Neuronal stem cell (in vitro differentiated cells): ENCODE results near the gene GDI2.

Source experiments
- DNase-seq: peaks from one replicate; pipeline ENCODE4 v3.0.0-alpha.2; 2013; ENCODE audit warnings: low spot score
- H2AFZ ChIP-seq: one replicate; pipeline ENCODE4 v1.6.1; 2013; ENCODE audit warnings: mild to moderate bottlenecking, low read length, inconsistent platforms
- H2AK5ac ChIP-seq: 2 replicates; pipeline ENCODE4 v1.6.1; 2013; ENCODE audit warnings: low read depth, mild to moderate bottlenecking, inconsistent platforms, low read length, moderate library complexity, mixed read lengths
- H2BK120ac ChIP-seq: 2 replicates; pipeline ENCODE4 v1.6.1; 2013; ENCODE audit warnings: low read depth, mild to moderate bottlenecking, inconsistent platforms, low read length, moderate library complexity, mixed read lengths
- H2BK12ac ChIP-seq: one replicate; pipeline ENCODE4 v1.6.1; 2013; ENCODE audit warnings: low read length, inconsistent platforms
- H2BK15ac ChIP-seq: 2 replicates; pipeline ENCODE4 v1.6.1; 2013; ENCODE audit warnings: mild to moderate bottlenecking, low read length, inconsistent platforms, mixed read lengths
- H2BK5ac ChIP-seq: one replicate; pipeline ENCODE4 v1.6.1; 2013; ENCODE audit warnings: inconsistent platforms, mild to moderate bottlenecking, low read length, moderate library complexity
- H3K14ac ChIP-seq: one replicate; pipeline ENCODE4 v1.6.1; 2013; ENCODE audit warnings: low read length, inconsistent platforms
- H3K18ac ChIP-seq: 2 replicates; pipeline ENCODE4 v1.6.1; 2013; ENCODE audit warnings: low read length, inconsistent platforms
- H3K23ac ChIP-seq: 2 replicates; pipeline ENCODE4 v1.6.1; 2013; ENCODE audit warnings: low read depth, mild to moderate bottlenecking, mixed read lengths, low read length, inconsistent platforms; ENCODE audit not compliant: poor library complexity
- H3K27ac ChIP-seq: replicated peaks from 3 replicates; pipeline ENCODE4 v1.5.1; 2013; ENCODE audit warnings: low read length, inconsistent platforms
- H3K27me3 ChIP-seq, 3 experiments: 2 replicates each; pipeline ENCODE4 v1.6.1; 2013; ENCODE audit warnings: low read length in 3 of 3, mild to moderate bottlenecking in 2 of 3, inconsistent platforms in 1 of 3, low read depth in 1 of 3, mixed read lengths in 1 of 3, moderate library complexity in 1 of 3; ENCODE audit not compliant: control insufficient read depth in 3 of 3, insufficient read depth in 3 of 3
- H3K36me3 ChIP-seq, 2 donors: replicated peaks in 1 of 2; 2 replicates each; pipeline ENCODE4 v1.6.1; 2013; ENCODE audit warnings: low read length in 2 of 2; ENCODE audit not compliant: control insufficient read depth in 2 of 2, insufficient read depth in 2 of 2
- H3K4ac ChIP-seq: 2 replicates; pipeline ENCODE4 v1.6.1; 2013; ENCODE audit warnings: inconsistent platforms, mild to moderate bottlenecking, low read length, moderate library complexity
- H3K4me1 ChIP-seq, 2 donors: 1 replicate in 1 of 2; 2 replicates in 1 of 2; pipeline ENCODE4 v1.6.1; 2013; ENCODE audit warnings: low read length in 2 of 2, low read depth in 1 of 2; ENCODE audit not compliant: control insufficient read depth in 2 of 2, insufficient read depth in 1 of 2
- H3K4me2 ChIP-seq: one replicate; pipeline ENCODE4 v1.6.1; 2013; ENCODE audit warnings: mild to moderate bottlenecking, low read length, inconsistent platforms; ENCODE audit not compliant: insufficient read depth, poor library complexity, severe bottlenecking
- H3K4me3 ChIP-seq, 2 donors: 2 replicates each; pipeline ENCODE4 v1.5.1; 2013; ENCODE audit warnings: low read length in 2 of 2, mild to moderate bottlenecking in 2 of 2, inconsistent platforms in 1 of 2, moderate library complexity in 1 of 2
- H3K79me1 ChIP-seq: one replicate; pipeline ENCODE4 v1.6.1; 2013; ENCODE audit warnings: low read depth, mild to moderate bottlenecking, inconsistent platforms, low read length, moderate library complexity
- H3K9ac ChIP-seq: one replicate; pipeline ENCODE4 v1.6.1; 2013; ENCODE audit warnings: mild to moderate bottlenecking, low read depth, low read length, inconsistent platforms; ENCODE audit not compliant: poor library complexity
- H3K9me3 ChIP-seq, 2 donors: replicated peaks in 1 of 2; 2 replicates each; pipeline versions ENCODE3 to v1.6.1; 2013; ENCODE audit warnings: low read length in 2 of 2, mild to moderate bottlenecking in 2 of 2, inconsistent platforms in 1 of 2, low read depth in 1 of 2, mixed read lengths in 1 of 2, moderate library complexity in 1 of 2; ENCODE audit not compliant: control insufficient read depth in 2 of 2, insufficient read depth in 1 of 2
- H4K8ac ChIP-seq: one replicate; pipeline ENCODE4 v1.6.1; 2013; ENCODE audit warnings: low read depth, mild to moderate bottlenecking, inconsistent platforms, low read length, moderate library complexity
- H4K91ac ChIP-seq: one replicate; pipeline ENCODE4 v1.6.1; 2013; ENCODE audit warnings: low read length, low read depth, mild to moderate bottlenecking, inconsistent platforms; ENCODE audit not compliant: poor library complexity
- WGBS, 2 donors: extraction: QIAGEN DNeasy Blood & Tissue Kit; methylation state at CpG; one replicate each; pipeline ENCODE4 v1.1.7; 2013; ENCODE audit warnings: missing lambda C conversion rate in 2 of 2, mixed read lengths in 1 of 2; ENCODE audit not compliant: insufficient read length in 2 of 2, insufficient replicate concordance in 1 of 2; ENCODE audit errors: extremely low coverage in 2 of 2; 5-methylcytosine and 5-hydroxymethylcytosine counted together

GDI2 gene

GRCh38 chr10:5742116-5742515 lies 71.1 kb downstream of the GDI2 start:
- H3K27ac ChIP-seq, result no peak overlapping the region
- H3K14ac ChIP-seq, result no peak overlapping the region
- H2BK5ac ChIP-seq, result no peak overlapping the region
- no peak overlapping the region for H3K4ac ChIP-seq
- H2BK12ac ChIP-seq, result no peak overlapping the region
- no peak overlapping the region for H2AK5ac ChIP-seq
- no peaks in the 10 kb centered on the region for H3K79me1 ChIP-seq
- H2BK120ac ChIP-seq, result no peak overlapping the region
- H3K27me3 ChIP-seq, result no peaks in the 10 kb centered on the region
- no peak overlapping the region for H3K18ac ChIP-seq
- H3K4me3 ChIP-seq, result no peak overlapping the region
- no peak overlapping the region for H4K8ac ChIP-seq
- H2BK15ac ChIP-seq, result no peak overlapping the region
- H3K9me3 ChIP-seq, result no peaks in the 10 kb centered on the region
- H3K23ac ChIP-seq, result no peak overlapping the region
- no peak overlapping the region for H4K91ac ChIP-seq
- peaks cover 0 to 2% of the 10 kb centered on the region in 2 donors for H3K4me1 ChIP-seq
- H3K9ac ChIP-seq, result no peak overlapping the region
- no peak for DNase-seq
- no CpG with 5 or more reads among the region's 6 CpGs for WGBS, 2 donors
- H2AFZ ChIP-seq, result no peak overlapping the region
- H3K36me3 ChIP-seq, result peaks cover 10 to 91% of the 10 kb centered on the region in 2 donors
- no peak overlapping the region for H3K4me2 ChIP-seq

GRCh38 chr10:5741276-5741675 lies 72.0 kb downstream of the GDI2 start:
- Histone ChIP-seq H3K14ac (no peak overlapping the region), H2AFZ (no peak overlapping the region), H3K4me1 (peaks cover 0 to 2% of the 10 kb centered on the region in 2 donors), H3K36me3 (peaks cover 3 to 83% of the 10 kb centered on the region in 2 donors), H2BK5ac (no peak overlapping the region), H3K27ac (no peak overlapping the region), H4K8ac (no peak overlapping the region), H3K9ac (no peak overlapping the region), H3K79me1 (no peaks in the 10 kb centered on the region), H4K91ac (no peak overlapping the region), H2AK5ac (no peak overlapping the region), H2BK12ac (no peak overlapping the region), H3K18ac (no peak overlapping the region), H3K4me3 (no peak overlapping the region), H3K4me2 (no peak overlapping the region), H2BK15ac (no peak overlapping the region), H3K23ac (no peak overlapping the region), H3K9me3 (no peaks in the 10 kb centered on the region), H3K27me3 (no peaks in the 10 kb centered on the region), H2BK120ac (no peak overlapping the region), H3K4ac (no peak overlapping the region)
- no CpG with 5 or more reads among the region's 1 CpG for WGBS, 2 donors
- DNase-seq, result no peak

GRCh38 chr10:5738427-5738826 lies 74.8 kb downstream of the GDI2 start:
- Histone ChIP-seq H3K18ac (no peak overlapping the region), H3K36me3 (peaks cover 1 to 72% of the 10 kb centered on the region in 2 donors), H2AFZ (no peak overlapping the region), H2BK5ac (no peak overlapping the region), H2BK12ac (no peak overlapping the region), H3K14ac (no peak overlapping the region), H3K79me1 (no peaks in the 10 kb centered on the region), H2AK5ac (no peak overlapping the region), H4K8ac (no peak overlapping the region), H3K9me3 (no peaks in the 10 kb centered on the region), H3K27me3 (no peaks in the 10 kb centered on the region), H3K4me2 (no peak overlapping the region), H4K91ac (no peak overlapping the region), H3K4me3 (no peak overlapping the region), H3K4me1 (peaks cover 0 to 2% of the 10 kb centered on the region in 2 donors), H3K23ac (no peak overlapping the region), H2BK15ac (no peak overlapping the region), H3K27ac (no peak overlapping the region), H3K4ac (no peak overlapping the region), H3K9ac (no peak overlapping the region), H2BK120ac (no peak overlapping the region)
- no CpG with 5 or more reads among the region's 2 CpGs for WGBS, 2 donors
- no peak for DNase-seq

- no peak overlapping the region for H4K91ac ChIP-seq
- no peak overlapping the region for H3K27ac ChIP-seq
- no peak overlapping the region for H2BK15ac ChIP-seq
Observed at GRCh38 chr10:5737352-5737751, 75.9 kb downstream of the GDI2 start.

More at GRCh38 chr10:5737352-5737751, 75.9 kb downstream of the GDI2 start:
- Histone ChIP-seq H3K4ac (no peak overlapping the region), H2BK5ac (no peak overlapping the region), H3K4me2 (no peak overlapping the region), H3K4me3 (no peak overlapping the region), H3K4me1 (peaks cover 0 to 2% of the 10 kb centered on the region in 2 donors), H2BK120ac (no peak overlapping the region), H3K79me1 (no peaks in the 10 kb centered on the region), H3K9ac (no peak overlapping the region), H2BK12ac (no peak overlapping the region), H4K8ac (no peak overlapping the region), H3K14ac (no peak overlapping the region), H3K36me3 (peaks cover 4 to 72% of the 10 kb centered on the region in 2 donors), H2AFZ (no peak overlapping the region), H3K18ac (no peak overlapping the region), H3K9me3 (no peaks in the 10 kb centered on the region), H3K27me3 (no peaks in the 10 kb centered on the region), H3K23ac (no peak overlapping the region), H2AK5ac (no peak overlapping the region)
- no CpG with 5 or more reads among the region's 5 CpGs for WGBS, 2 donors
- no peak for DNase-seq
